Measurements from ENCODE around the gene GARIN1A. TPM values are rescaled to one million over a fixed set of nuclear protein-coding genes. Genes with fewer than 3 reads are reported as not detected.

The GARIN1A gene
- total RNA-seq, 1 donor from 2014 or later = 8.2 TPM

- Mint-ChIP-seq H3K27me3 (ENCODE audit: unreplicated experiment) (no peaks in the 10 kb centered on the region), H3K27ac (ENCODE audit: unreplicated experiment) (no peak overlapping the region), H3K4me3 (ENCODE audit: unreplicated experiment) (no peak overlapping the region), H3K36me3 (ENCODE audit: unreplicated experiment) (no peaks in the 10 kb centered on the region), H3K9me3 (ENCODE audit: unreplicated experiment) (peaks cover 2% of the 10 kb centered on the region), H3K4me1 (ENCODE audit: low read depth, unreplicated experiment) (no peaks in the 10 kb centered on the region)
- DNase-seq = no peak
- TF ChIP-seq CTCF (IDR thresholded peaks at IDR 0.05; ENCODE audit: partially characterized antibody, unreplicated experiment) = no peak
These were observed 36.1 kb downstream of the GARIN1A start for GRCh38 chr7:128708235-128708634.

- Mint-ChIP-seq H3K36me3 (ENCODE audit: unreplicated experiment) (no peaks in the 10 kb centered on the region), H3K4me3 (ENCODE audit: unreplicated experiment) (no peak overlapping the region), H3K4me1 (ENCODE audit: low read depth, unreplicated experiment) (no peaks in the 10 kb centered on the region), H3K9me3 (ENCODE audit: unreplicated experiment) (peaks cover 2% of the 10 kb centered on the region), H3K27me3 (ENCODE audit: unreplicated experiment) (no peaks in the 10 kb centered on the region), H3K27ac (ENCODE audit: unreplicated experiment) (no peak overlapping the region)
- no peak for TF ChIP-seq CTCF (IDR thresholded peaks at IDR 0.05; ENCODE audit: partially characterized antibody, unreplicated experiment)
- DNase-seq = no peak
These were observed 36.7 kb downstream of the GARIN1A start for GRCh38 chr7:128708824-128709223.

- Mint-ChIP-seq H3K36me3 (ENCODE audit: unreplicated experiment) (no peaks in the 10 kb centered on the region), H3K4me1 (ENCODE audit: low read depth, unreplicated experiment) (no peaks in the 10 kb centered on the region), H3K4me3 (ENCODE audit: unreplicated experiment) (no peak overlapping the region), H3K9me3 (ENCODE audit: unreplicated experiment) (peaks cover 3% of the 10 kb centered on the region), H3K27me3 (ENCODE audit: unreplicated experiment) (no peaks in the 10 kb centered on the region), H3K27ac (ENCODE audit: unreplicated experiment) (no peak overlapping the region)
- no peak for DNase-seq
- TF ChIP-seq CTCF (IDR thresholded peaks at IDR 0.05; ENCODE audit: partially characterized antibody, unreplicated experiment) = no peak
These were observed 38.4 kb downstream of the GARIN1A start for GRCh38 chr7:128710481-128710880.

- Mint-ChIP-seq H3K27ac (ENCODE audit: unreplicated experiment) (no peak overlapping the region), H3K4me1 (ENCODE audit: low read depth, unreplicated experiment) (peaks cover 5% of the 10 kb centered on the region), H3K9me3 (ENCODE audit: unreplicated experiment) (peaks cover 3% of the 10 kb centered on the region), H3K36me3 (ENCODE audit: unreplicated experiment) (no peaks in the 10 kb centered on the region), H3K4me3 (ENCODE audit: unreplicated experiment) (no peak overlapping the region), H3K27me3 (ENCODE audit: unreplicated experiment) (peaks cover 2% of the 10 kb centered on the region)
- DNase-seq = no peak
- no peak for TF ChIP-seq CTCF (IDR thresholded peaks at IDR 0.05; ENCODE audit: partially characterized antibody, unreplicated experiment)
These were observed 41.7 kb downstream of the GARIN1A start for GRCh38 chr7:128713794-128714193.

- no peak for DNase-seq
- Mint-ChIP-seq H3K4me1 (ENCODE audit: low read depth, unreplicated experiment) (peaks cover 5% of the 10 kb centered on the region), H3K27ac (ENCODE audit: unreplicated experiment) (no peak overlapping the region), H3K4me3 (ENCODE audit: unreplicated experiment) (no peak overlapping the region), H3K27me3 (ENCODE audit: unreplicated experiment) (peaks cover 2% of the 10 kb centered on the region), H3K36me3 (ENCODE audit: unreplicated experiment) (no peaks in the 10 kb centered on the region), H3K9me3 (ENCODE audit: unreplicated experiment) (peaks cover 3% of the 10 kb centered on the region)
- TF ChIP-seq CTCF (IDR thresholded peaks at IDR 0.05; ENCODE audit: partially characterized antibody, unreplicated experiment) = no peak
These were observed 42.8 kb downstream of the GARIN1A start for GRCh38 chr7:128714701-128715495.
